DMS79 treated with DMSO at 0.1 percent for 48 hours (cell line): ENCODE data around the gene HOXA5.

Experiments
- DNase-seq: peaks from one replicate; lab custom pipeline; 2025; lab: John Stamatoyannopoulos, UW

The HOXA5 gene

DNA sequence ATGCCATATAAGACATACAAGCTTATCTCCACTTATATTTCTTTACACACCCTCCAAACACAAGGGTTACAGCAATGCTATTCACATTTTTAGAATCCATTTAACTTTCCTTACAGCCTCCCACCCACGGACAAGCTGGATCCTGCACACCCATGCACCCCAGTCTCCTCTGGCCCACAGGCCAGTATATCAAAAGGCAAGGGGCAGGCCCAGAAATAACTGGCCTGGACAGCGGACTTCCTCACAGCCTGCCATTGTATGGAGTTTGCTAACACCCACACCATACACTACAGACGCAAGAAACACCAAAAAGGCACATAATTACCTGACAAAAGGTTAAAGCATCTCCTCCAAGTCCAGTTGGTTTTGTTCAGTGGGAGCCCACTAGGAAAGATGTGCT lies 24.9 kb downstream of the HOXA5 start:
- no peak for DNase-seq

DNA sequence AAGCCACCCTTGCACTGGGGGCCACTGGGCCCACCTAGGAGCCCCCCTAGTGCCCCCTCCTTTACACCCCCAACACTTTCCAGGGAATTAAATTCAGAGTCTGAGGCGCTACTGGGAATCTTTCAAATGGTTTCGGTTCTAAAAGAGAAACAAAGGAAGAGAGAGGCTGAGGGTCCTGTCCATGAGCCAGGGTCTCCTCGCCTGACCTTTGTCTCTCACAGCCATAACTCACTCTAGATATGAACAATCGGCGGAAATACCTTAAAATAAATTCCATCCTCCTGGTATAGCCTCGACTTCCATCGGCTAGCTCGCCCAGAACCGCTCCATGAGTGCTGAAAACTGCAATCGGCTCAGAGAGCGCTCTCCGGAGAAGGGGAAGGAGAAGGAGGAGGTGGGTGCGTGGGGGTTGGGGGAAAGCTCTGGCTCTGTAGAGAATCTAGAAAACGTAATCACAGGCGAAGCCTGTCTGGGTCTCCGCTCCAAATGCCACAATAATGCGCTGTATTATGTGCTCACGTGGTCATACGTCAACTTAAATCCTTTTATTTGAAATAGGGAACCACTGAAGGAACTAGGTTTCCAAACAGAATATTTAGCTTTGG lies 25.5 kb downstream of the HOXA5 start:
- no peak for DNase-seq

DNA sequence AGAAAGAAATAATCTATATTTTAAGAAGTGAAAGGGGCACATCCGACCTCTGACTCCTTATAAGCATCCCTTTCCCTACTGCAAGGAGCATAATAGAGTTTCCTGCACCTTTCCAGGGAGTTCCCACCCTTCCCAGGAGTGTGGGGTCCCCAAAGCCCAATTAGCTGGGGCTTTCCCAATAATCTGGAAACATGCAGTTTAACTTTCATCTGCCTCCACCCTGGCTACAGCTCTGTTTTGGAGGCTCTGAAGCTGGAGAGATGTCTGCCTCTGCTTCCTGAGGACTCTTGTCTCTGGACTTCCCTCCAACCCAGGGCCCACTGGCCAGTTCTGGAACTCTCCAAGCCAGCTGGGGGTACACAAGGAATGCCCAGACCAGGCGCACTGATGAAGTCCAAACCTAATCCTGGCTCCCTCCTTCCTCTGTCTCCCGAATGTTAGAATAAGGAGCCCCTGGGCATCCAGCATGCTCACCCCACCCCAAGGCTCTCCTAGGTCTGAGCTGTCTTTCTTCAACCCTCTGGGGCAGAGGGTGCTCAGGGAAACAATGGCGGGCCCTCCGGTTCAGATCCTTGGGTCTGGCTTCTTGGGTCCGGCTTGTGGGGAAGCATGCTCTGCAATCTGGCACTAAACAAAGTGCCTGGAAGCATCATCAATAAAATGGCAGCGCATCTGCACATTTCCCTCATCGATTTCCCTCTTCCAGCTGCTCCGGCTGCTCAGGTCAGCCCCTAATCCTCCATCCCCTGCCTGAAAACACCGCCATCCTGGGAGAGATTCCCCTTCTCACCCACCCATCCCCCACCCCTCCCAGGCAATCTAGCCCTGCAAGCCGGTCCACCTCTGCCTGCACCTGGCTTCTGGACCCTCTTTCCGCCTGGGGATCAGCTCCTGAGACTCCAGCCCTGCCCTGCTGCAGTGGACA lies 26.3 kb downstream of the HOXA5 start:
- DNase-seq: no peak

DNA sequence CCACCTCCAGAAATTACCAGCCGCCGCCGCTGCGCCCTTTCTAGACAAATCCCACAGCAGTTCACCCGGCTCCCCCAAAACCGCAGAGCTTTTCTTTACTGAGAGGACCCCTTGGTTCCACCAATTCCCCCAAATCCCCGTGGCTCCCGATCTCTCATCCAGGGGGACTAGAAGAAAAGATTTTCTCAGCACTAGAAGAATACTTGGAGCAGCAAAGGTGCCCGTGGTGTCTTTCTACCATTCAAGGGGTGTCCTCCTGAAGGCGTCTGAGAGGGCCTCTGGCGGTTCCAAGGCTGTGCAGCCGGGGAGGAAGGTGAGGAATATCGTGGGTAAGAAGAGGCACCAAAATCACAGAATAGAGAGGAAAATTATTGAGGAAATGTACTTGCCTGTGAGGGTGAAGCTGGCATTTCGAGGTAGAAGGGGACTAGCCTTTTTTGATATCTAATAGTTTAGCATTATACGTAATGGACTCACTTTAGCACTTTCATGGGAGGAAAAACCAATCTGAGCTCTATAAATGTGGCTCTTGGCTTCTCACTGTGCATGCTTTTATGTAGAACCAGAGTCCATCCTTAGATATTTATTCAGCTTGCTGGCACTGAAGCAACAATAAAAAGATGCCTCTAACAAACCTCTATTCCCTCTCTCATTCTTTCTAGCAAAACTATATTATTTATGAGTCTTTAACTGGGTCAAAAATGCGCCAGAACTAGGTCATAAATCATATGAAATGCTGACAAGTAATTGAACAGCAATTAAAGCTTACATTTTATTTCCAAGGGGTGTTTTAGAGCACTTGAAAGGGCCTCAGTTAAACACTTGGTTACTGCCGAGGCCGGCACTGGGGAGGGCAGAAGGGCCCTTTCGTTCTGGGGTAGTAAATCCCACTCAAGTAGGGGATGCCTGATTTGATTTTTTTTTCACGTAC lies 27.2 kb downstream of the HOXA5 start:
- peak; percentile 65 for DNase-seq

DNA sequence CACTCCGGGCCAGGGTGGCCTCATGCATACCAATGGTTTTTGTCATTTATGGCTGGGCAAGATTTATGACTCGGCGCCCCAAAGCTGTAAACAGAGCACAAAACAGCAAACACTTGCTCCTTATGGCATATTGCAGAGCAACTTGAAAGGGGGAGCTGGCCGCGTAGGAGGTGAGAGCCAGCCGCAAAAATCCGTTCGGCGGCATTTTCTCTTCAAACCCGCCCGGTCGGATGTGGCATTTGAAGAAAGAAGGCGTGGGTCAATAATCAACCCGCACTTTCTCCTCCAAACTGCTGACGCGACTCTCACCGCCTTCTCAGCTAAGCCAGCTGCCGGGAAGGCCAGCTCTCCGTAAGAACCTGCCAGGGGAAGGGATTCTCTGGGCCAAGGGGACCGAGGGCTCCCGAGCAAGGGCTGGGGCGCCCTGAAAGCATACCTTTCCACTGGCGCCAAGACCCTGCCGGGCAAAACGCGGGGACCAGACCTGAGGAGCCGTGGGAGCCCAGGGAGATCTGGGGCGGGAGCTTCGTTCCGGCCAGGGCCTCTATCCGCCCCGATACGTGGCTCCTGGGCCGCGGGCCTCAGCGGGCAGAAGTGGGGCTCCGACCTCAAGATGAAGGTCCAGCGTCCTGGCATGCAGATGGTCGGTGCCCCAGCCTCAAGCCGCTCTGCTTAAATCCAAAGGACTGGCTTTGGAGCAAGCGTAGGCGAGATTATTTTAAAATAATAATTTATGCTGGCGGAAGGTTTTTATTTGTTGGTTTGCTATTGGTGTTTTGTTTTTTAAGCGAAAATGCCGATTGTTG lies 28.1 kb downstream of the HOXA5 start:
- no peak for DNase-seq

DNA sequence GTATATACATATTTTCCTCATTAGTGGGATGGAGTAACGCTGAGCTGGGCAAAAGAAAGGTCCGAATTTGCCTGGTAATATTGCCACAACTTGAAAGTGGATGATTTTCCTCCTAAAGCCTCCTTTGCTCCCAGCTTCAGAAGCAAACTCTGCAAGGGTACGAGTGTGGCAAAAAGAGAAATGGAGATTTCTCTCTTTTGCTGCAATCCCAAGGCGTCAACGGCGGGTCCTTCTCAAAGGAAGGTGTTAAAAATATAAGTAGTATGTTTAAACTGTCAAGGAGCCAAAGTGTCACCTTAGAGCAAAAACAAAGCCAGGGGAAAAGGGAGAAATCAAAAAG lies 28.6 kb downstream of the HOXA5 start:
- no peak for DNase-seq

DNA sequence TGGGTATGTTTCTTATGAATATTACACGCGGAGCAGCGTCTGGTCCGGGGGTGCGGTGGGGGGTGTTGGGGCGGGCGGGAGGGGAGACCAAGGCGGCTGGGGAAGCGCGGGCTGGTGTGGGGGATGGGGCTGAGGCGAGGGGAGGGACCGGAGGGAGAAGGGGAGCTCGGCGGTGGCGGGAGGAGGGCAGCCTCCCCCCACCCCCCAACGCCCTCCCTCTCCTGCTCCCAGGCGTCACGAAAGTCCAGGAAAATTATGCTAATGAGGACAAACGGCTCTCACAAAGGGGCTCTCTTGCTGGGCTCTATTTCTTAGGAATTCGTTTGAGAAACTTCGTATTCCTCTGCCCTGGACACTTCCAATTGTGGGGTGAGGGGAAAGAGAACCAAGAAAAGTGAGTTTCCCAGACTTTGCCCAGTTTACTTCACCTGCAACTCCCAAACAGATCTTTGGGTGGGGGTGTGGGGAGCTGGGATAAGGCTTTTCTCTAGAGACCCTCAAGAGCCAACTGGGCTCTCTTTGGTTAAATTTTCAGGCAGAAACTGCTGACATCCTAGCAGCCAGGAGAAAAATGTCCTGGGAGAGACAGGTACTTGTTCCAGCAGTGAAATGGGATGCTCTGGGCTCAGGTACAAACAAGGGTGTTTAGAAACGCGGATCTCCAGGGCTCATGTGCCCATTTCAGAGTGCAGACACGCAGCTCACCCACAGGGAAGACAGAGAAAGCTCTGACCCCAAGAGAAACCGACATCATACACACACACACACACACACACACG lies 29.3 kb downstream of the HOXA5 start:
- DNase-seq: no peak

DNA sequence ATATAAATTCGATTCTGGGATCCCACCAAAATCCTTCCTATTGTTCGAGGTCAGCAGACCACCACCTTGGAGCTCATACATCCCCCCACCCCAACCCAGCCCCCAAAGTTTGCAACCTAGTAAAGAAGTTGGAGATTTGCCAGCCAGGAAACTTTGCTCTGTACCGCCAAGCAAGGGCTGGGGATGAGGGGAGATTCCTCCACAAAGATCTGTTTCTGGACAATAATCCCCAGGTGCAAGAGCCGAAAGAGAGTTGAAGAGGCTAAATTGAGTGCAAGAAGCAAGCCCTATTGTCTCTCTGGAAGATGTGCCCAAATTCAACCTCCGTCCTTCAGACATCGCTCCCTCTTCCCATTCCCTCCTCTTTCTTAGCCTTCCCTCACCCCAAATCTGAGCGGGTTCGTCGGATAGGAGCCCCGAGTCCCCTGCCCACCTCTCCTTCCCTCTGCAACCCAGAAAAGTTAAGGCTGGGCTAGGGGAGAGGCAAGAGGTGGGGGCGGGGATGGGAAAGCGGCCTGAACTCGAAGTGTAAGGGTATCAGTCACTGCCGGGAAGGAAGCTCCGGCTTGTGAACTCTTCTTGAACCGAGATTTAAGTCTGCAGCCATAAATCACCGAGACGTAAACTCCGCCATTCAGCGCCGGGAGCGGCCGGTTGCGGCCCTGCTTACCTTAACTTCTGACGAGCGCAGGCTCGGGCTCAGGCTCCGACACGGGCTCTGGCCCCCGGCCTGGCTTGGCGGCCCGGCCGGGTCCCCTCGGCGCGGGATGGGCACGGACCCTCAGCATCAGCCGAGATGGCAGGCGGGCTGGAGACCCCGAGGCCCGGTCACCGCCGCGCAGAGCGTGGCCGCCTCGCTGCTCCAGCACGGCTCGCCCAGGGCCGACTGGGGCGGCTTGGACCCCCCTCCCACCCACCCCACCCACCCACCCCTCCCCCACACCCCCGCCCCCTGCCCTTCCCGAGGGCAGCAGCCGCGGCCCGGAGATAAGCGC lies 30.2 kb downstream of the HOXA5 start:
- DNase-seq: no peak

DNA sequence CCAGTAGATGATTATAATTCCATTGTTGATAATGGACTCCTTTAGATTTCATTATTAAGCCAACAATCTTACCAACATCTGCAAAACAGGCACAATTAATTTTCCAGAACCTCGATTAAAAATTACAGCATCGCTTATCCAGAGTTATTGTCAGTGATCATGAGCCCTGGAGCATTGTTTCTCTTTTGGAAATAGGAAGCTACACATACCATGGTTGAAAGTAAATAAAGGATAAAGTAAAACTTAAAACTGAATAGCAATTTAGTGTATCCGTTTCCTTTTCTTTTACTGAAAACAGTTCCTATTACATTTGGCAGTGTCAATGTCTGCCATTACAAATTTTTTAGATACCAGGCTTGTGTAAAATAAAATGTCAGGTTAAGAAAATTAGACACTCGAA lies 31.1 kb downstream of the HOXA5 start:
- no peak for DNase-seq

DNA sequence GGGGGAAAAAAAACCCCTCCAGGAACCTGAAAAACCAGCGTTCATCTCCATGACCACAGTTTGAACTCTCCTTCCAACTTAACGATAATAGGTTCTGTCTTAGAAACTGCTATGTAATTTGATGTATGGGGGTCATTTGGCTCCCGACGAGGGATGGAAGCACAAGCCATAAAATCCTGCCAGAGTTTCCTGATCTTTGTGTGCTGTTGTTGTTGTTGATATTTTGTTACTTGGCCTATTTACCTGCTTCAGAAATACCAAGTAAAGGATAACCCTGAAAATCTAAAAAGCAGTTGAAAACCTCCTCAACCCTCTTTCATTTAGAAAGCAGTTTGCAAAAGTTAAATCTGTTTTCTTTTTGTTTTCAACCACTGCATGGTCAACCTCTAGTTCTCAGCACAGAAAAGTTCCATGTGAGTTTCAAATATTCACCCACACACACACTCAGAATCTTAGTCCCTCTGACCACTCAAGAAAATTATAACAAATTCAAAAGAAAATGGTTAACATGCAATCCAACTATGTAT lies 31.7 kb downstream of the HOXA5 start:
- no peak for DNase-seq

DNA sequence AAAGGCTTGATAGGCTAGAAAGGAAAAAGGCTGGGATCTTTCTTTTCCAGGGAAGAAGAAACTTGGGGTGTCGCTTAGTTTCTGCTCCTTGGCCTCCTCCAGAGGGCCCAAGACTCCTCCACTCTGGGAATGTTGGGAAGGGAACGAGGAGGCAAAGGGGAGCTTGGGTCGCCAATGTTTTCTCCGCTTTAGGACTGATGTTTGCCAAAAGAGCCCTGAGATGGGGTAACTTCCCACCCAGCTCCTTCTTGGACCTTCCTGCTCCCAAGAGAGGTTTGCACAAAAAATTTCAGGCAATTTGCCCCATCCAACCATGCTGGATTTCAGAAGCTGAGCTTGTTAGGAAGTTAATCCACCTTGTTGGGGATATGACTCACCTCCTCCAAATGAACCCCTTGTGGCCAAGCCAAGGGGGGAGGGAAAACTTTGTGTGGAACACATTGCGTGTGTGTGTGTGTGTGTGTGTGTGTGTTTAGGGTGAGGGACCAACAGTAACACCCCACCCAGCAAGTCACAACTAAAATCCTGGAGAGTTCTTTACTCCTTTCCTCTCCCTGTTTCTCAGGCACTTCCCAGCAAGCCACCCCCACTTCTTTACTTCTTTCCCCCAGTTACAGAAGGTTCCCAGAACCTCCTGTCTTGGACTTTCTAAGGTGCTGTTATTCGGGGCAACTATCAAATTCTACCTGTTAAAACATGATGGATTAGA lies 32.3 kb downstream of the HOXA5 start:
- no peak for DNase-seq

DNA sequence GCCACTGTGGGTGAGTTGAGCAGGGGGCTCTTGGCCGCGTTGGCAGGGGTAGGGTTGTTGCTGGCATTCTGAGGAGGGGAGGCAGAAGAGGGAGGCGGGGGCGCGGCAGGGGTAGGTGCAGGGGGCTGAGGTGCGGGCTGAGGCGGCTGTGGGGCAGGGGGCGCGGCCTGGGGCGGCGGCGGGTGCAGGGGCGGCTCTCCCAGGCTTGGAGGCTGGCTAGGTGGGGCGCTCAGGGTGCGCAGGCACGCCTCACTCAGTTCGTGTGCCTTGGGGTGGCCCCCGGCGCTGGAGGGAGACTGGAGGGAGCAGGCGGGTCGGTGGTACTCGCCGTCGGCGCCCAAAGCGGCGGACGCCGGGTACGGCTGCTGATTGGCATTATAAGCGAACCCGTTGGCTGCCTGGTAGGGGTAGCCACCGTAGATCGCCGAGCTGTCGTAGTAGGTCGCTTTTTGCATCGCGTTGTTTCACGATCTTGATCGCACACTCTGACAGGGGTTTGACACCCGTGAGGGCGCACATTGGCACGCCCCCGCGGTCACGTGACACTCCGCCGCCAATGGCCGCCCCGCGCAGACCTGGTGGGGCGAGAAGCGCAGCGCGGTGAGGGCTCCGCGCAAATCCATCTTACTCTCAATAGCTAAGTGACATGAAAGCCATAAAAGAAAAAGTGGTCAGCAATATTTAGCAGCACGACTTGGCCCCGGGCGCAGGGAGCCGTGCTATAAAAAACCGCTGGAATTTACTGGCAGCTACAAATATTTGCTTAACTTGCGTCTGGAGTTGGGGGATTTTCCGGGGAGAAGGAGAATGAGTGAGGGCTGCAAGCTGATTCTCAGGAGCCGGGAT lies 33.1 kb downstream of the HOXA5 start:
- no peak for DNase-seq

DNA sequence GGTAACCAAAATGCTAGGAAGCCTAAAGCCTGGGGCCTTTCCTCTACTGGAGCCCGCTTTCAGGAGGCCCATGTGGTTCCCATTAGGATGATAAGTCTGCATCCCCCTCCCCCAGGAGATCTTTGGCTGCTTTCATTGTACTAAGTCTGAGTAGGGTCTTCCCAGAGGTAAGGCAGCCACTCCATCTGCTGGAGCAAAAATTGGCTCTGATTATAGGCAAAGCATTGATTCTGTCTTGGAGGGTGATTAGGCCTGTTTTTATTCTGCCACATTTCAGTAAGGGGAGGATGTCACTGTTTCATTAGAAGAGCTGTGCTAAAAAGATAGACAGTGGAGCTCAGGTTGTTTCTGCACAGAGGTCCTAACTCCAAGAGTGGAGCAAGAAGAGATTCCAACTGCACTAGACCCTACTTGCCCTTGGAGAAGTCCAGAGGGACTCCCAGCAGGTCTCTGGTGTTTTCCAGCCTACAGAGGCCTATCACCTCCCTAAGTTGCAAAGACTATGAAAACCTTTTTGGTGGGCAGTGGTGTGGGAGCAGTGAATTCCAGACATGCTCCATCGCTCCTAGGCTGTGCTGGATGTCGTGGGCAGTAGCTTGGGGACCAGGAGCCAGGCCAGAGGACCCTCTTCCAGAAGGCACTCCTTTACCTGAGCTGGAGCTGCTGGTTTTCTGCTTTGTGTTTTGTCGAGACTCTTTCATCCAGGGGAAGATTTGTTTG lies 33.9 kb downstream of the HOXA5 start:
- DNase-seq: no peak

DNA sequence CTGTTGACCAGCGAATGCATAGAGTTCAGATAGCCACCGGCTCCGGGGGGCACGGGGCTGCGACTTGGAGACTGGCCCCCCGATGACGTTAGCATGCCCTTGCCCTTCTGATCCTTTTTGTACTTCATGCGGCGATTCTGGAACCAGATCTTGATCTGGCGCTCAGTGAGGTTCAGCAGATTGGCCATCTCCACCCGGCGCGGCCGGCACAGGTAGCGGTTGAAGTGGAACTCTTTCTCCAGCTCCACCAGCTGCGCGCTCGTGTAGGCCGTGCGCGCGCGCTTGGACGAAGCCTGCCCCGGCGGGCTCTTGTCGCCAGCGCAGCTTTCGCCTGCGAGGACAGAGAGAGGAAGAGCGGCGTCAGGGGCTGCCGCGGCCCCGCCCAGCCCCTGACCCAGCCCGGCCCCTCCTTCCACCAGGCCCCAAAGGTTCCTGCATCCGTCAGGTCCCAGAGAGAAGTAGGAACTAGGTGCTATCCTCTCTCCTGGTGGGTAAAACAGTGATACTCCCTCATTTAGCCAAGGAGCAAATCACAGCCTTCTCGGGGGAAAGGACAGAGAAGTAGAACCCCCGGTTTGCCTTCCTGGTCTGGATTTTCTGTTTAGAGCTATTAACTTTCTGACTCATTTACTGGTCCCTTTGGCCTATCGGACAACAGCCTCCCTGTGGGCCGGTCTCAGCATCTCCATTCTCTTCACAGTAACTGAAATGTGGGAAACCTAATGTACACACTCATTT lies 34.9 kb downstream of the HOXA5 start:
- DNase-seq: no peak

DNA sequence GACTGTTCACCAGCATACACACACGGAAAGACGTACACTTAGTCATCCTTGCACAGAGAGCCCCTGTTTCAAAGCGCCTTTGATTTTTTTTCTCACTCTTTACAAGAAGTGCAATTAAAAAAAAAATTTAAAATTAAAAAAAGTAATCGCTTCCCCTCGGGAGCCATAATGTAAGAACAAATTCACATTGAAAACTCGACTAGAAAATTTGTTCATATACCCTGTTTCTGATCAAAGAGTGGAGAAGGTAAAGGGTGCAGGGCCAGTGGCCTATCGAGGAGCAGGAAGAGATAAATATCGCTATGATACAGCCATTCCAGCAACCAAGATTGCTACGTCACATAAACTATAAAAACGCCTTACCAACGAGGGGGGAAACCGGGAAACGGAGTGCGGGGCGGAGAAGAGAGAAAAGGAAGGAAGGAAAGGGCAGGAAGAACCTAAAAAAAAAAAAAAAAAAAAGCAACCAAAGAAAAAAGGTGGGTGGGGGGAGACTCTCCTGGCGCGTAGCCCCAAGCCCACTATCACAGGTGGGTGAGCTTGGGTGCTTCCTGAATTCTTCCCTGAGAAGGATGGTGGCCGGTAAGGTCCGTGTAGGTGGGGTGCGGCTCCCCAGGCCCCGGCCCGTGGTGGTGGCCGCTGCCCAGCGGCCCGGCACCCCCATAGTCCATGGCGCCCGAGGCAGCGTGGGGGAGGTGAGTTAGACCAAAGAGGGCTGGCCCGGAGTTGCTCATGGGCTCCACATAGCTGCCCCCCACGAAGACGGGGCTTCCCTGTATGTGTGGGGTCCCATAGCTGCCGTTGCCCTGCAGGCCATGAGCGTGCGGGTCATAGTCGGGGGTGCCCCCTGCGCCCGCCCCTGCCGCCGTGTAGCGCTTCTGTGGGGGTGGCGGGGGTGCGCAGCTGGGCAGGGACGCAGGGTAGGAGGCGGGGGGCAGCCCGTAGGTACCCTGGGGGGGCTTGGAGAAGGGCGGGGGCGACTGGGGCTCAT lies 35.8 kb downstream of the HOXA5 start:
- no peak for DNase-seq
